Heart left ventricle (tissue), 16 donors: Measurements from ENCODE around the gene TYMS. TPM values are rescaled to one million over a fixed set of nuclear protein-coding genes. Genes with fewer than 3 reads are reported as not detected.

Experiments used
- ATAC-seq, 4 donors: fragments of 200-7000 bp; cut with Tn5 transposase; one replicate each; pipeline ENCODE4 v1.9.1; 2020 to 2022; ENCODE audit warnings: moderate library complexity in 4 of 4, mild to moderate bottlenecking in 3 of 4, moderate number of reproducible peaks in 1 of 4
- DNase-seq, 5 donors: peaks; one replicate each; pipeline ENCODE4 v3.0.0-alpha.2; 2020
- H3K27ac ChIP-seq, 12 donors: fragments of 200-600 bp; sonication (generic) in 4 of 12; one replicate each; pipeline versions ENCODE4 v1.5.0 to v1.8.0; 2016 to 2022; ENCODE audit warnings: mild to moderate bottlenecking in 2 of 12
- H3K27me3 ChIP-seq, 9 donors: fragments of 200-600 bp; sonication (generic) in 2 of 9; one replicate each; pipeline versions ENCODE4 v1.5.1 to v1.8.0; 2016 to 2022; ENCODE audit warnings: mild to moderate bottlenecking in 3 of 9
- H3K36me3 ChIP-seq, 9 donors: fragments of 200-600 bp; sonication (generic) in 2 of 9; one replicate each; pipeline versions ENCODE4 v1.5.0 to v1.8.0; 2018 to 2022; ENCODE audit warnings: mild to moderate bottlenecking in 2 of 9
- H3K4me1 ChIP-seq, 12 donors: fragments of 200-600 bp; sonication (generic) in 4 of 12; one replicate each; pipeline versions ENCODE4 v1.5.0 to v1.8.0; 2016 to 2022; ENCODE audit warnings: mild to moderate bottlenecking in 3 of 12
- H3K4me3 ChIP-seq, 12 donors: fragments of 200-600 bp; sonication (generic) in 4 of 12; one replicate each; pipeline versions ENCODE4 v1.5.0 to v1.8.0; 2017 to 2022; ENCODE audit warnings: mild to moderate bottlenecking in 9 of 12, moderate library complexity in 4 of 12
- H3K9me3 ChIP-seq, 12 donors: fragments of 200-600 bp; sonication (generic) in 4 of 12; one replicate each; pipeline versions ENCODE4 v1.5.0 to v1.8.0; 2016 to 2022; ENCODE audit warnings: mild to moderate bottlenecking in 1 of 12
- CTCF ChIP-seq, 12 donors: fragments of 200-600 bp; sonication (generic) in 4 of 12; IDR thresholded peaks; one replicate each; pipeline versions ENCODE4 v1.5.0 to v1.8.0; 2018 to 2022; ENCODE audit warnings: antibody characterized with exemption in 12 of 12, mild to moderate bottlenecking in 5 of 12
- POLR2A ChIP-seq, 2 donors: fragments of 450-650 bp; IDR thresholded peaks; one replicate each; pipeline ENCODE4 v1.6.1; 2017; ENCODE audit warnings: antibody characterized with exemption in 2 of 2, mild to moderate bottlenecking in 2 of 2, moderate library complexity in 2 of 2
- WGBS, 4 donors: extraction: QIAGEN DNeasy Blood & Tissue Kit in 2 of 4; methylation state at CpG; one replicate each; pipeline versions ENCODE4 v1.1.5 to v1.1.7; 2013 to 2018; 5-methylcytosine and 5-hydroxymethylcytosine counted together
- intact Hi-C, 10 donors: fragments of 100-400 bp; cut with DNase I; formaldehyde crosslinking; loops; one replicate each; pipeline versions ENCODE4 v1.11.1 to v1.14.2; 2022
- polyA plus RNA-seq, 2 donors: library from polyadenylated mRNA; stranded (reverse); fragments of 200-250 nt; gene quantifications; one replicate each; pipeline ENCODE4 v1.2.3, GENCODE V29; 2013
- total RNA-seq, 9 donors: library from RNA; depleted of rRNA in 2 of 9; stranded (reverse); fragments of >200 nt in 2 of 9; fragmentation: NEBNext Ultra II Directional in 3 of 9; extraction: Animal tissue kit (Norgen Biotek cat#: 25700) in 3 of 9; gene quantifications; one replicate each; pipeline versions ENCODE4 v1.1.0 to v1.2.4, GENCODE V29; 2016 to 2023
- donor health status: ischemic (EF 13 %, LVEDD 7.1; RV severe dilation, severe dysfunction).
- donor health status: healthy with polysubstance abuse.
- donor health status: DM: no; HTN: yes; CAD: no.
- donor health status: DM: no; HTN: no; CAD: no.
- donor health status: ischemic (EF 25% LVEDD 6.9; RV normal size, moderate dysfunction).
- donor health status: ischemic (EF 25% LVEDD 5.7; RV mildly dilated, moderate dysfunction).
- donor health status: healthy.
- donor health status: DM: yes; HTN: yes; CAD: no.
- donor health status: ischemic (EF 35%, LVEDD 5.7; RV mildly dilated, moderate dysfunction).
- donor health status: nonischemic (EF 11% LVEDD 7.7; RV severe dilation, severe dysfunction).
- donor health status: DM: yes; HTN: yes; CAD: no.
- donor health status: PGD.
- donor health status: ischemic (EF 29% LVEDD 5.4; RV normal size, mild dysfunction).
- donor health status: nonischemic (EF 23%, LVEDD 6.1; RV moderate dilation, normal function).

Gene TYMS
- total and polyA plus RNA-seq, 11 donors: 0.34 to 32.3 (median 2.2) TPM; not detected in 1

- peaks cover 0 to 18% (median 0%) of the 10 kb centered on the region in 12 donors for H3K9me3 ChIP-seq
- H3K4me3 ChIP-seq: peak overlapping the region in 10 of 12 donors; percentile 57 to 89 (median 67)
- ATAC-seq: no peak
- no peak for DNase-seq
- no peaks in the 10 kb centered on the region for H3K27me3 ChIP-seq
- TF ChIP-seq POLR2A (IDR thresholded peaks at IDR 0.05) (no peak), CTCF (IDR thresholded peaks at IDR 0.05) (no peak)
- H3K27ac ChIP-seq: peak overlapping the region in 9 of 12 donors; percentile 50 to 88 (median 73)
- intact Hi-C loops: loop anchor here in 1 of 10 donors (10.0 kb wide), 1 partner anchor 88 kb away; no protein-coding TSS in a partner anchor
- H3K36me3 ChIP-seq: peaks cover 0 to 7% (median 0%) of the 10 kb centered on the region in 9 donors
- 82 to 88% (median 84%) methylated on average over 22 to 23 of the region's 23 CpGs for WGBS, 4 donors
- peaks cover 0 to 26% (median 12%) of the 10 kb centered on the region in 12 donors for H3K4me1 ChIP-seq
These were observed 55.7 kb downstream of the TYMS start for GRCh38 chr18:713135-713490.

DNA sequence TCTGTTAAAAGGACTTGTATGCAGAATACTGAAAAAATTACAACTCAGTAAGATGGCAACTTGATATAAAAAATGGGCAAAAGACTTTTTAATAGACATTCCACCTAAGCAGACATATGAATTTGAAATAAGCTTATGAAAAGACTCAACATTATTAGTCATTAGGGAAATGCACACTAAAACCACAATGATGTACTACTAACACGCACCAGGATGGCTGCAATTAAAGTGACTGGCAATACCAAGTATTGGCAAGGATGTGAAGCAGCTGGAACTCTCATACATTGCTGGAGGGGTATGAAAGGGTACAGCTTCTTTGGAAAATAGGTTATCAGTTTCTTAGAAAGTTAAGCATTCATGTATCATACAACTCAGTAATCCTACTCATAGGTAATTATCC is 58.2 kb downstream of the TYMS start:
- H3K4me1 ChIP-seq: peaks cover 0 to 12% (median 7%) of the 10 kb centered on the region in 12 donors
- ATAC-seq (no peak), DNase-seq (no peak)
- H3K36me3 ChIP-seq: no peaks in the 10 kb centered on the region
- TF ChIP-seq POLR2A (IDR thresholded peaks at IDR 0.05) (no peak), CTCF (IDR thresholded peaks at IDR 0.05) (no peak)
- intact Hi-C loops: loop anchor here in 1 of 10 donors (10.0 kb wide), 1 partner anchor 91 kb away; no protein-coding TSS in a partner anchor
- no peak overlapping the region for H3K27ac ChIP-seq
- no peaks in the 10 kb centered on the region for H3K27me3 ChIP-seq
- H3K4me3 ChIP-seq: no peak overlapping the region
- WGBS, 4 donors: 75 to 92% (median 83%) methylated on average over 1 of the region's 1 CpG
- H3K9me3 ChIP-seq: peaks cover 0 to 18% (median 0%) of the 10 kb centered on the region in 12 donors

DNA sequence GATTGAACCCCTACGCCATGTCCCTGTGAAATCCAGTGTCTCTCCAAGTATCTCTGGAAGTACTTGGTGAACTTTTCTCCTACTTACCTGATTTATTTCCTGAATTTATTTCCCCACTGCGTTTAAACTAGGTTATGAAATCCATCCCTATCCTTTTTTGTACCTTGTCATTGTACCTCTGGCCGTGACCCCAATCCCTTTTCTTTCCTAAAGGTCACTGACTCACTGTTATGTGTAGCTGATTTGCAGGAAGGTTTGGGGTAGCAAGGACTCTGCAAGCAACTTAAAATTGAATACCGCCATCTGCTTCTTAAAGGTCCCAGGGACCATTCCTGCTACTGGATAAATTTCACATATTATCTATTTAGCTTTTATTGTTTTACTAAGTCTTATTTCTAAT is 59.5 kb downstream of the TYMS start:
- Histone ChIP-seq H3K4me1 (no peaks in the 10 kb centered on the region), H3K9me3 (peaks cover 0 to 18% (median 0%) of the 10 kb centered on the region in 12 donors), H3K27me3 (no peaks in the 10 kb centered on the region), H3K27ac (no peak overlapping the region), H3K36me3 (peaks cover 0 to 6% (median 0%) of the 10 kb centered on the region in 9 donors), H3K4me3 (no peak overlapping the region)
- DNase-seq (no peak), ATAC-seq (no peak)
- intact Hi-C loops: loop anchor here in 1 of 10 donors (10.0 kb wide), 1 partner anchor 92 kb away; no protein-coding TSS in a partner anchor
- no peak for TF ChIP-seq CTCF (IDR thresholded peaks at IDR 0.05)
- no peak for TF ChIP-seq POLR2A (IDR thresholded peaks at IDR 0.05)
- 91 to 97% (median 92%) methylated on average over 4 of the region's 4 CpGs for WGBS, 4 donors

Other genes starting within 250 kb of the TYMS start
- 10 to 100 TPM in 3 of 9 donors, 1 to 10 TPM in 6; 4.2 to 35.9 (median 8.0) TPM for gene COLEC12, start 157.0 kb upstream of the TYMS start, total RNA-seq
- 1 to 10 TPM; 2.2 TPM for gene COLEC12, start 157.0 kb upstream of the TYMS start, polyA plus RNA-seq
- gene CETN1, start 77.3 kb upstream of the TYMS start, total RNA-seq: not detected
- gene CETN1, start 77.3 kb upstream of the TYMS start, polyA plus RNA-seq: not detected
- gene CLUL1, start 60.7 kb upstream of the TYMS start, total RNA-seq: under 1 TPM in 2 of 9 donors, not detected in 7; 0.57 to 0.64 TPM
- not detected for gene CLUL1, start 60.7 kb upstream of the TYMS start, polyA plus RNA-seq
- gene ENOSF1, start 55.0 kb downstream of the TYMS start, total RNA-seq: 10 to 100 TPM; 14.1 to 38.7 (median 22.2) TPM
- gene ENOSF1, start 55.0 kb downstream of the TYMS start, polyA plus RNA-seq: 10 to 100 TPM in 1 of 2 donors, 1 to 10 TPM in 1; 9.9 to 28.8 TPM
- gene YES1, start 154.6 kb downstream of the TYMS start, total RNA-seq: 10 to 100 TPM; 18.1 to 50.2 (median 23.5) TPM
- 10 to 100 TPM in 1 of 2 donors, 1 to 10 TPM in 1; 7.1 to 25.1 TPM for gene YES1, start 154.6 kb downstream of the TYMS start, polyA plus RNA-seq
- gene ADCYAP1, start 247.2 kb downstream of the TYMS start, total RNA-seq: 1 to 10 TPM in 1 of 9 donors, under 1 TPM in 4, not detected in 4; 0.08 to 2.5 (median 0.32) TPM
- under 1 TPM in 1 of 2 donors, not detected in 1; 0.15 TPM for gene ADCYAP1, start 247.2 kb downstream of the TYMS start, polyA plus RNA-seq